Bronchus fibroblast of lung (primary cell): ENCODE data around the gene RING1. TPM values are rescaled to one million over a fixed set of nuclear protein-coding genes. Genes with fewer than 3 reads are reported as not detected.

Experiments used
- total RNA-seq: library from RNA; depleted of rRNA; stranded (reverse); fragments of >200 nt; gene quantifications from 2 replicates; pipeline ENCODE4 v1.2.3, GENCODE V29; 2015

Gene RING1
- total RNA-seq: 12.9 and 13.2 TPM in 2 replicates

GRCh38 chr6:33208091-33208967 is at the start of gene RING1:
Gene RING1 (plus strand): TSS chr6:33208500. CDS start chr6:33208823, 323 bp downstream.

GRCh38 chr6:33192105-33192646 is 16.1 kb upstream of the RING1 start, which contains the start of gene COL11A2:
Gene COL11A2 (minus strand): TSS chr6:33192467. CDS start chr6:33192240, 227 bp downstream.

GRCh38 chr6:33200219-33201146 is 7.8 kb upstream of the RING1 start, which contains the start of the genes RXRB and SLC39A7:
Gene RXRB (minus strand): TSS chr6:33200665. CDS start chr6:33200476, 189 bp downstream.
Gene SLC39A7 (plus strand): TSS chr6:33200867. CDS start chr6:33201246, 379 bp downstream.

GRCh38 chr6:33204415-33205190 is 3.7 kb upstream of the RING1 start, which contains the start of gene HSD17B8:
Gene HSD17B8 (plus strand): TSS chr6:33204655. CDS start chr6:33204669, 14 bp downstream.

Other genes starting within 250 kb of the RING1 start
- gene BRD2, start 239.9 kb upstream of the RING1 start, total RNA-seq: 85.8 and 87.9 TPM in 2 replicates
- gene HLA-DOA, start 198.9 kb upstream of the RING1 start, total RNA-seq: not detected in 2 replicates
- gene HLA-DPA1, start 134.9 kb upstream of the RING1 start, total RNA-seq: 0.50 TPM in 1 of 2 replicates, not detected in the other
- gene HLA-DPB1, start 132.5 kb upstream of the RING1 start, total RNA-seq: 4.0 TPM in 1 of 2 replicates, not detected in the other
- 0.15 and 1.2 TPM in 2 replicates for gene COL11A2, start 16.0 kb upstream of the RING1 start, total RNA-seq
- 22.2 and 23.2 TPM in 2 replicates for gene RXRB, start 7.8 kb upstream of the RING1 start, total RNA-seq
- 126 and 133 TPM in 2 replicates for gene SLC39A7, start 7.6 kb upstream of the RING1 start, total RNA-seq
- 10.7 and 11.1 TPM in 2 replicates for gene HSD17B8, start 3.8 kb upstream of the RING1 start, total RNA-seq
- 29.3 and 29.9 TPM in 2 replicates for gene VPS52, start 63.4 kb downstream of the RING1 start, total RNA-seq
- 4,367 and 4,951 TPM in 2 replicates for gene RPS18, start 63.6 kb downstream of the RING1 start, total RNA-seq
- 4.4 and 4.9 TPM in 2 replicates for gene B3GALT4, start 68.6 kb downstream of the RING1 start, total RNA-seq
- 74.8 and 75.7 TPM in 2 replicates for gene WDR46, start 80.7 kb downstream of the RING1 start, total RNA-seq
- 87.8 and 95.1 TPM in 2 replicates for gene PFDN6, start 81.1 kb downstream of the RING1 start, total RNA-seq
- 25.7 and 26.8 TPM in 2 replicates for gene RGL2, start 90.4 kb downstream of the RING1 start, total RNA-seq
- 61.8 and 65.1 TPM in 2 replicates for gene TAPBP, start 105.6 kb downstream of the RING1 start, total RNA-seq
- gene ZBTB22, start 109.2 kb downstream of the RING1 start, total RNA-seq: 14.4 and 15.6 TPM in 2 replicates
- 47.9 and 56.7 TPM in 2 replicates for gene DAXX, start 114.5 kb downstream of the RING1 start, total RNA-seq
- 75.8 and 81.9 TPM in 2 replicates for gene KIFC1, start 183.3 kb downstream of the RING1 start, total RNA-seq
- 24.1 and 29.6 TPM in 2 replicates for gene PHF1, start 202.5 kb downstream of the RING1 start, total RNA-seq
- 317 and 380 TPM in 2 replicates for gene CUTA, start 209.6 kb downstream of the RING1 start, total RNA-seq
- gene SYNGAP1, start 211.6 kb downstream of the RING1 start, total RNA-seq: 3.4 and 4.8 TPM in 2 replicates
- 3.7 TPM in 2 replicates for gene ZBTB9, start 246.1 kb downstream of the RING1 start, total RNA-seq